ENCODE data around the gene DGKB.
A peak's percentile ranks its signal among the peaks of the same experiment; 100 is the strongest.
"Not testable (repeated sequence)": the region's sequence is repeated elsewhere in the genome, so short reads cannot be mapped to it uniquely, and the experiment has no call there.

The DGKB gene

DNA sequence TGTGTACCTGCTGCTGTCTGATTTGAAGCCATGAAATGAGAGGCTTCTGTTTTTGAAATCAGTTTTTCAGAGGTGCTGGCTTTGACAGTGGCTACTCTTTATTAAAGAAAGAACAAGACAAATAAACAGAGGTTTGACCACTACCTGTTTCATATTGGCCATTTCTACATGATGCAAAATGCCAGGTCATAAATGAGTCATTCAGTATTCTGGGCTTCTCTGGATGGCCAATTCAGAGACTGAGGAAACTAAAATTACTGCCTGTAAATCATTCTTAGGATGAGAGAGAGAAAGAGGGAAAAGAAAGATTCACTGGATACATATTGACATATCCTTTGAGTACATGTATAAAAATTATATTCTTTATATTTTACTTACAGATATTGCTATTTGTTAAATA is 609.8 kb downstream of the DGKB start:
- DNase-seq (ENCODE audit: low spot score): peak; percentile 31

DNA sequence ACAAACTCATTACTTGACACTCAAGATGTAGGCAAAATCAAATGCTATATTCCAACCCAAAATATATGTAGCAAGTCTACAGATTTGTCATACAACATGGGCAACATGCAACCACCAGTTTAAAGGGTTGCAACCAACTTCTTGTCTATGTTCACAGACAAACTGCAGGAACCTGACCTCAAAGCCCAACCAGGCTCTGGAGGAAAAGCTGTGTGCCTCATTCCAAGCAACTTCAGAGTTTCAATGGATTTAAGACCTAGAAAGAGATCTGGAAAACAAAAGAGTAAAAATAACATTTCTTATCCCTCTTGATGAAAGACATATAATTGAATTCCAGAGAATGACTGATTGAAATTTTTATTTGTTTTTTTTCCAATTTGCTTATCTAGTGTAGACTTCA is 612.6 kb downstream of the DGKB start:
- no peak for DNase-seq (ENCODE audit: low spot score)

DNA sequence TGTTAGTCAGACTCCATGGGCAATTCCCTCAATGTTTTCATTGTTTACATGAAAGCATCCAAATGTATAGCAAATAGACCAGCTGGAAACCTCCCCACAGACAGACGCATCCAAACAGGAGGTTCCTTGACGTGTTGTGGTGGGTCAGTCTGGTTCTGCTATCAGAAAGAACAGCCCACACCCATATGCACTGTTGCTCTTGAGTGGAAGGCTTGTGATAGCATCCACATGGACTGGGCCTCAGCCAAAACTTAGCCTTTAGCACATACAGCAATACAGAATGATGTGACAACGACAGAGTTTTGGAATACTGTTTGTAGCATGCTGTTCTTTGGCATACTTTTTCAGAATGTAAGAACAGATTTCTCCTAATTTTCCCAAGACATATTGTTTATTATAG is 613.9 kb downstream of the DGKB start:
- peak; percentile 40 for DNase-seq (ENCODE audit: low spot score)

GRCh38 chr7:14287398-14287797 is 615.2 kb downstream of the DGKB start:
- no peak for DNase-seq (ENCODE audit: low spot score)

- DNase-seq (ENCODE audit: low spot score): no peak
Observed at GRCh38 chr7:14286036-14286435, 616.5 kb downstream of the DGKB start.

DNA sequence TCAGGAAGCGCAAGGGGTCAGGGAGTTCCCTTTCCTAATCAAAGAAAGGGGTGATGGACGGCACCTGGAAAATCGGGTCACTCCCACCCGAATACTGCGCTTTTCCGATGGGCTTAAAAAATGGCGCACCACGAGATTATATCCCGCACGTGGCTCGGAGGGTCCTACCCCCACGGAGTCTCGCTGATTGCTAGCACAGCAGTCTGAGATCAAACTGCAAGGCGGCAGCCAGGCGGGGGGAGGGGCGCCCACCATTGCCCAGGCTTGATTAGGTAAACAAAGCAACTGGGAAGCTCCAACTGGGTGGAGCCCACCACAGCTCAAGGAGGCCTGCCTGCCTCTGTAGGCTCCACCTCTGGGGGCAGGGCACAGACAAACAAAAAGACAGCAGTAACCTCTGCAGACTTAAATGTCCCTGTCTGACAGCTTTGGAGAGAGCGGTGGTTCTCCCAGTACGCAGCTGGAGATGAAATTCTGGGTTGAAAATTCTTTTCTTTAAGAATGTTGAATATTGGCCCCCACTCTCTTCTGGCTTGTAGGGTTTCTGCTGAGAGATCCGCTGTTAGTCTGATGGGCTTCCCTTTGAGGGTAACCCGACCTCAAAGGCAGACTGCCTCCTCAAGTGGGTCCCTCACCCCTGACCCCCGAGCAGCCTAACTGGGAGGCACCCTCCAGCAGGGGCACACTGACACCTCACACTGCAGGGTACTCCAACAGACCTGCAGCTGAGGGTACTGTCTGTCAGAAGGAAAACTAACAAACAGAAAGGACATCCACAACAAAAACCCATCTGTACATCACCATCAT is 623.3 kb downstream of the DGKB start:
- not testable (repeated sequence) for DNase-seq (ENCODE audit: low spot score)

DNA sequence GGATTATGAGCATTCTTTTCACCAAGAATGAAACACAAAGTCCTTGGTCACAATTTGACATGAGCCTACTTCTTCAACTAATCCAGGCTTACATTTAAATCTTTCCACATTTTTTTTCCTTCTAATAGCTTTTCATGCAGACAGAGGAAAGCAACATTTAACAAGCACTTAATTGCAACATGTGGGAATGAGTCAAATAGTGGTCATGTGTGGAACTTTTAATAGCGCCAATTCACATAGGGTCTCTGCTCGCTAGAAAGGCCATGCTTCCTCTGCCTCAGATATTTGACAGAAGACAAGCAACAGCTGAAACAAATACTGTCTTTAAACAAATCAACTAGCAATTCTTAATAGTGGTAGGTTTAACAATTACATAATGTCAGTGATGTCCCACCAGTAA is 627.2 kb downstream of the DGKB start:
- no peak for DNase-seq (ENCODE audit: low spot score)

DNA sequence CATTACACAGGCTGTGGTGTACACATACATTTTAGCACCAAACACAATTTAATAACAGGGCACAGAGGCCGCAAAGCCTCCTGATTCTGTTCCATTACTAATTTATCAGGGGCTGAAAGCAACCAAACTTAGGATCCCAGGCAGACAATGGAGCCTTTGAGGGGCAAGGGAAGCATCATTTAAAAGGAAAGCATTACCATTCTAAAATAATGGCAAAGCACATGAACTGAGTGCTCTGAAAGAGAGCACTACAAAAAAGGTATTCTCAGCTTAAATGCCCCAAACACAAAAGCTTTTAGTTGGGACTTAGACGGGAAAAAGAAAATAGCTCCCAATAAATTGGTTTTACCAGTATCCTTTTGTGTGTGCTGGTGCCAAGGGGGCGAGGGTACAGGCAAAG is 631.1 kb downstream of the DGKB start:
- DNase-seq (ENCODE audit: low spot score): no peak

DNA sequence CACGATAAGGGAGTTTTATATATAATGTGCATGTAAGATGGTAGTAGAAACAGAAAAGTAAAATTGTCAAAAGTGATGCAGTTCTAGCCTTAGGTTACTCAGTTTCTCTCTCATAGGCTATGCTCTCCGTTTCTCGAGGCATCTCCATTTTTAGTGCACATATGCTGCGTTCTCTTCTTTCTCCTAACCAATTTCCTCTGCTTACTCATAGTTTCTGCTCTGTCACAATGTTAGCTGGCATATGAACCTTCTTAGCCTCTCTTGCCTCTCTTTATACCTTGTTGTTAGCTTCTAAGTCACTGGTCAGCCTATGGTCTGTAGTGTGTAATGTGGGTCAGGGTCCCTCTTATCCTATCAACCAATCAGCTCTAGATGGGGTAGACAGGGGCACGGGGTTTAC is 632.5 kb downstream of the DGKB start:
- no peak for DNase-seq (ENCODE audit: low spot score)

DNA sequence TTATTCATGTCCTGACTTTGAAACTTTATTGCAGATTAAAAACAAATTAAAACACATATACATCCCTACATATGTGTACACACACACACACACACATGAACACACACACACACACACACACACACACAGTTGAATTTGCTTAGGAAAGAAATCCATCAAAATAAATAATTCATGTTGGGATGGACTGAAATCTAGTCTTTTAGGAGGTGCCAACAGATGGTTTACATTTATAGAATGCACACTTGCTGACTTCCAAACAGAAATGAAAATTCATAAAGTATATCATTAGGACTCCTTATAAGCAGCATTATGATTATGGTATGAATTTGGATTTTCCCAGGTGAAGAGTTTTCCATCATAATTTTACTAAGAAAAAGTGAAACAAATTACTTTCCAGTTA is 642.5 kb downstream of the DGKB start:
- no peak for DNase-seq (ENCODE audit: low spot score)

GRCh38 chr7:14258861-14259260 is 643.7 kb downstream of the DGKB start:
- no peak for DNase-seq (ENCODE audit: low spot score)

GRCh38 chr7:14258441-14258840 is 644.1 kb downstream of the DGKB start:
- no peak for DNase-seq (ENCODE audit: low spot score)

GRCh38 chr7:14252458-14252857 is 650.1 kb downstream of the DGKB start:
- no peak for DNase-seq (ENCODE audit: low spot score)

DNA sequence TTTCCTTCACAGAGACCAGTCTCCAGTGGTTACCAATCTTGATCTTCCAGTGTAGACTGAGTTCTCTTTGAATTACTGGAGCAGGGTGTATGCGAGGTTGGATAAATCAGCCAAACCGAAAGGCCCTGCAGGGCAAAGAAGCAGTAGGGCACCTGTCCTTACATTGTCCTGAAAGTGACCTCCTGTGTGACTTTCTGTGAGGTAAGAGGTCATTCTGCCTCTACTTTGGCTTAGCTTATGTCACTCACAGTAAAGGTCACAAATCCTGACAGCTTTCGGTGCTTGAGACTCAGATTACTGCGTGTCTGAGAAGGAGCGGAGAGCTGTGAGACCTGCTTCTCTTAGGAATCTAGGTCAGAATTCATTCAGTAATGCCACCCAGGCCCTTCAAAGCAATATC is 660.4 kb downstream of the DGKB start:
- peak; percentile 26 for DNase-seq (ENCODE audit: low spot score)

DNA sequence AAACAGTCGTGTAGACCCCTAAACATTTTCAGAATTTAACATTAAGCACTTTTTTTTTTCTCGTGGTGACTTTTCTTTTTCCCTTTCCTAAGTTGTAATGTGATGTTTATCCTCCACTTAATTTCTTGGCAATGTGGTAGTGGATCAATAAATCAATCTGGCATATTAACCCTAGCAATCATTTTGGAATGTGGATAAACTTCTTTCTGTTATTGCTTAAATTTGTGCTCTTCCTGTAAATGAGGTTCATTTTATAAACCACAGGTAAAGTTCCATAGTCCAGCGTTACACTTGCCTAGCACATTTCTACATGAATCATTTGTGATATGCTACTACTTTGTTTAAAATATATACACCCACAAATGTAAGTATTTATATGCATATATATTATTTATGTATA is 665.7 kb downstream of the DGKB start:
- no peak for DNase-seq (ENCODE audit: low spot score)

- DNase-seq (ENCODE audit: low spot score): peak; percentile 59
Observed at GRCh38 chr7:14235056-14235455, 667.5 kb downstream of the DGKB start.

DNA sequence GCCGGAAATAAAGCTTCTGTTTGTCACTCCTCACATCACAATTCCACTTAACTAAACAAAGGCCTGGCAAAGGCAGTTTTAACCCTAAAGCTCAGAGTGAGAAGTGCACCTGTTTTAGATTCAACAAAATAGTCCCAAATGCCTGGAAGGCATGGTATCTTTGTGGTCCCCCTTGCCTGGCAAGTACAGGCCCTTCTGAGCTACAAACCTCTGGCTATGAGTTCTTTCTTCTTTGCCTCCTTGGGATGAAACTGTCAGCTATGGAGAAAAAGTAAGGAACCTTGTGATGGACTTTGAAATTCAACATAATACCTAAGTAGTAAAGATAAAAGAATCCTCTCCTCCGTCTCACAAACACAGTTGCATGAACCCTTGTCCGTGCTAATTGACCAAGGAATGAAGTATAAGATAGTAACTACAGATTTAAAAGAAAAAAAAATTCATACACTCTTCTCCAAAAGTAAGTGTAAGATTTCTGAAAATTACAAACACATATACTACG is 668.6 kb downstream of the DGKB start:
- no peak for DNase-seq (ENCODE audit: low spot score)

DNA sequence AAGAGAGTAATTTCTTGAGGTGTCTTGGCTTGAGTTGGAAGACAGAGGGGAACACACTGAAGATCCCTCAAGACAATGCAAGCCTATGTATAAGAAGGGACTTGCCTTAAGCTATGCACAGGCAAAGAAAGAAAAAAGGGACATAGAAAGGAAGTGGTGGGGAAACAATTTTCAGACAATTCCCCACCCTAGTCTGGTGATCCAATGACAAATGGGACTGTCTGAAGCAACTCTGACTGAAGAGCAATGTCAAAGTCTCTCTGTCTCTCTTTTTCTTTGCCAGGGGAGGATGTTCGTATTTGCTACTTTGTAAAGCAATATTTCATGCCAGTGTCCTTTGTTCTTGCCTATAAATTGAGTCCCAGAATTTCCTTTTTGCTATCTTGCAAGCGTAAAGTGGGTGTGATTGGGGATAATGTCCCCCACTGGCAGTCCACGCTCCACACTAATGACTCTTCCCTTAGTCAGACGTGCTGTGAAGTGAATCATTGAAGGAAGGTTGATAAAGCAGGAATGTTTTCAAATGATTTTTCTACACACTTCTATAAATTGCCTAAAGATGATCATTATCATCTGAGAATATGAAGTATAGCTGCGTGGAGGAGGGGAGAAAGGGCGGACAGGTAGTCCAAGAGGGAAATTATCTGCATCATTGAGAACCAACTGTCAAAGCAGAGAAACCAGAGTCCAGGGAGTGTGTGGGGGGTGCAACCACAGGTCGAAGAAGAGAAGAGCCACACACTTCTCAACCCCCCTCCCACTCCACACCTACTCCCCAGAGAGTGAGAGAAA is 669.3 kb downstream of the DGKB start:
- DNase-seq (ENCODE audit: low spot score): no peak

DNA sequence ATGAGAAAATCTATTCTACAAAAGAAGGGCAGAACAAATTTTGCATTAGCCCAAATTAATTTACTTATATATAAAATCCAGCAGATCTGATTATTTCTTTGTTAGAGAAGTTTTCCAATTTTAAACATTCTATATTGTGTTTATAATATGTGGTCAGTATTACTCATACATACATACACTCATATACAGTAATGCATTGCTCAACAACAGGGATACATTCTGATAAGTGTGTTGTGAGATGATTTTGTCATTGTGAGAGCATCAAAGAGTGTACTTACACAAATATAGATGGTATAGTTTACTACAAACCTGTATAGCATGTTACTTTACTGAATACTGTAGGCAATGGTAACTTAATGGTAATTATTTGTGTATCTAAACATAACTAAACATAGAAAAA is 673.5 kb downstream of the DGKB start:
- DNase-seq (ENCODE audit: low spot score): no peak

- no peak for DNase-seq (ENCODE audit: low spot score)
Observed at GRCh38 chr7:14228341-14228740, 674.2 kb downstream of the DGKB start.

- DNase-seq (ENCODE audit: low spot score): no peak
Observed at GRCh38 chr7:14226126-14226525, 676.4 kb downstream of the DGKB start.

DNA sequence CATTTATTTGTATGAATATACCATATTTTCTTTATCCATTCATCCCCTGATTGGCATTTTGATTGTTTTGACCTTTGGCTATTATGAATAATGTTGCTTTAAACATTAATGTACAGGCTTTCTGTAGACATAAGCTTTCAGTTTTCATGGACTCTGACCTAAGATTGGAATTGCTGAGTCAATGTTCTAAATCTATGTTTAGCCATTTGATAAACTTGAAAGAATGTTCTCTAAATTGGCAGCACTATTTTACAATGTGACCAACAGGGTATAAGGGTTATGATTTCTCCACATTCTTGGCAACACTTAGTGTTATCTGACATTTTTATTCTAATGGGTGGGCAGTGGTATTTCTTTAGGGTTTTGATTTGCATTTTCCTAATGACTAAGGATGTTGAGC is 683.4 kb downstream of the DGKB start:
- DNase-seq (ENCODE audit: low spot score): no peak

- no peak for DNase-seq (ENCODE audit: low spot score)
Observed at GRCh38 chr7:14218338-14218737, 684.2 kb downstream of the DGKB start.

Data from cerebellar cortex (tissue), 1 donor.